ENCODE data around the gene EBF3. TPM values are rescaled to one million over a fixed set of nuclear protein-coding genes. Genes with fewer than 3 reads are reported as not detected.

The EBF3 gene
- total RNA-seq, 4 donors from 2014 or later = 0.42 to 2.9 (median 1.3) TPM

DNA sequence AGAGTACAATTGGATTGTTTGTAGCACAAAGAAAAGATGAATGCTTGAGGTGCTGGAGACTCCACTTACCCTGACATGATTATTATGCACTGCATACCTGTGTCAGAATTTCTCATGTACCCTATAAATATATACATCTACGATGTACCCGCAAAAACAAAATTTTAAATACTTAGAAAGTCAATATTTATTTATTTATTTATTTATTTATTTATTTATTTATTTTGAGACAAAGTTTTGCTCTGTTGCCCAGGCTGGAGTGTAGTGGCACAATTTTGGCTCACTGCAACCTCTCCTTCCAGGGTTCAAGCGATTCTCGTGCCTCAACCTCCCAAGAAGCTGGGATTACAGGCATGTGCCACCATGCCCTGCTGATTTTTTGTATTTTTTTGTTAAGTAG is 35.1 kb upstream of the EBF3 start:
- H3K27me3 ChIP-seq = peaks cover 0 to 5% (median 0%) of the 10 kb centered on the region in 4 donors
- intact Hi-C loops (cut with DNase I) = no loop called here
- 89 to 96% methylated on average over 4 of the region's 4 CpGs for WGBS, 2 donors

DNA sequence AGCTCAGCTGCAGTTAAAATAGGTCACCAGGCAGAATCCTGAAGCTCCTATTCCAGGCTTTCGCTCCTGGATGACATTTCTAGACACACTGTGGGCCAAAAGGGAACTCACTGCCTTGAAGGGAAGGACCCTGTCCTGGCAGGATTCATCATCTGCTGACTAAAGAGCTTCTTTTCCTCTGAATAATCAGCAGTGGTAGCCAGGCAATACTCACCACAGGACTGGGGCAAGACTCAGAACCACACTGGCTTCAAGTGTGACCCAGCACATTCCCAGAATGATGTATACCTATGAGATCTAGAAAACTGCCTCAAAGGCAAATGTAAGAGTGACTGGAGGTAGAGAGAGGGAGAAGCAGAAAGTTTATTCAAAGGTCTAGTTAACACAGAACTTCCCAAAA is 29.5 kb upstream of the EBF3 start:
- 67% methylated on average over 1 of the region's 1 CpG; no CpG with 5 or more reads in 1 of the 2 donors for WGBS, 2 donors
- Histone ChIP-seq H3K27ac (no peak overlapping the region), H3K9me3 (peaks cover 0 to 6% (median 0%) of the 10 kb centered on the region in 3 donors), H3K4me1 (no peaks in the 10 kb centered on the region), H3K4me3 (no peak overlapping the region), H3K36me3 (no peaks in the 10 kb centered on the region), H3K27me3 (no peaks in the 10 kb centered on the region)
- no peak for TF ChIP-seq POLR2A (IDR thresholded peaks at IDR 0.05)
- no peak for TF ChIP-seq CTCF (IDR thresholded peaks at IDR 0.05)
- no peak for DNase-seq
- intact Hi-C loops (cut with DNase I) = no loop called here

More for the DNA sequence above, 35.1 kb upstream of the EBF3 start:
- H3K27ac ChIP-seq = no peak overlapping the region
- no peaks in the 10 kb centered on the region for H3K4me1 ChIP-seq
- TF ChIP-seq CTCF (IDR thresholded peaks at IDR 0.05) (no peak), POLR2A (IDR thresholded peaks at IDR 0.05) (no peak)
- no peaks in the 10 kb centered on the region for H3K36me3 ChIP-seq
- no peaks in the 10 kb centered on the region for H3K9me3 ChIP-seq
- no peak for DNase-seq
- H3K4me3 ChIP-seq = no peak overlapping the region

DNA sequence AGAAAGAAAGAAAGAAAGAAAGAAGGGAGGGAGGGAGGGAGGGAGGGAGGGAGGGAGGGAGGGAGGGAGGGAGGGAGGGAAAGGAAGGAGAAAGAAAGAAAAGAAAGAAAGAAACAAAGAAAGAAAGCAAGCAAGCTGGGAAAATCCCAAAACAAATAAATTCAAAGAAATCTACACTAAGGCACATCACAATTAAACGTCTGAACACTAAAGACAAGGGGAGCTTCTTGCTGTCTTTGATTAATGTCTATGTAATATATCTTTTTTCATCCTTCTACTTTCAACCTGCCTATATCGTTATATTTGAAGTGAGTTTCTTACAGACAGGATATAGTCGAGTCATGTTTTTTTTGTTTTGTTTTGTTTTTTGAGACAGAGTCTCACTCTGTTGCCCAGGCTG is 28.3 kb upstream of the EBF3 start:
- DNase-seq = no peak
- Histone ChIP-seq H3K9me3 (peaks cover 0 to 6% (median 0%) of the 10 kb centered on the region in 3 donors), H3K27me3 (no peaks in the 10 kb centered on the region), H3K36me3 (no peaks in the 10 kb centered on the region), H3K4me3 (no peak overlapping the region), H3K27ac (no peak overlapping the region), H3K4me1 (no peaks in the 10 kb centered on the region)
- TF ChIP-seq POLR2A (IDR thresholded peaks at IDR 0.05) (no peak), CTCF (IDR thresholded peaks at IDR 0.05) (no peak)
- intact Hi-C loops (cut with DNase I) = no loop called here
- WGBS, 2 donors = 61 to 62% methylated on average over 3 of the region's 3 CpGs

- no peaks in the 10 kb centered on the region for H3K36me3 ChIP-seq
- H3K27me3 ChIP-seq = peaks cover 0 to 36% (median 0%) of the 10 kb centered on the region in 4 donors
- no peak overlapping the region for H3K4me3 ChIP-seq
- H3K4me1 ChIP-seq = no peaks in the 10 kb centered on the region
- TF ChIP-seq POLR2A (IDR thresholded peaks at IDR 0.05) (no peak), CTCF (IDR thresholded peaks at IDR 0.05) (no peak)
- intact Hi-C loops (cut with DNase I) = no loop called here
- peaks cover 0 to 12% (median 5%) of the 10 kb centered on the region in 3 donors for H3K9me3 ChIP-seq
- DNase-seq = no peak
- no peak overlapping the region for H3K27ac ChIP-seq
Observed at GRCh38 chr10:129982825-129983224, 18.8 kb upstream of the EBF3 start.

- H3K9me3 ChIP-seq = peaks cover 0 to 10% (median 0%) of the 10 kb centered on the region in 3 donors
- no peak overlapping the region for H3K4me3 ChIP-seq
- peaks cover 0 to 73% (median 0%) of the 10 kb centered on the region in 4 donors for H3K27me3 ChIP-seq
- H3K4me1 ChIP-seq = no peaks in the 10 kb centered on the region
- 87 to 98% methylated on average over 6 of the region's 6 CpGs for WGBS, 2 donors
- H3K36me3 ChIP-seq = no peaks in the 10 kb centered on the region
- TF ChIP-seq POLR2A (IDR thresholded peaks at IDR 0.05) (no peak), CTCF (IDR thresholded peaks at IDR 0.05) (no peak)
- intact Hi-C loops (cut with DNase I) = no loop called here
- H3K27ac ChIP-seq = no peak overlapping the region
- no peak for DNase-seq
Observed at GRCh38 chr10:129978980-129979379, 14.9 kb upstream of the EBF3 start.
